Measurements from ENCODE around the gene KCNK16. TPM values are rescaled to one million over a fixed set of nuclear protein-coding genes. Genes with fewer than 3 reads are reported as not detected.

The KCNK16 gene
- total and polyA plus RNA-seq, 2 of the 4 experiments (the other 2 are of a cell fraction): not detected

DNA sequence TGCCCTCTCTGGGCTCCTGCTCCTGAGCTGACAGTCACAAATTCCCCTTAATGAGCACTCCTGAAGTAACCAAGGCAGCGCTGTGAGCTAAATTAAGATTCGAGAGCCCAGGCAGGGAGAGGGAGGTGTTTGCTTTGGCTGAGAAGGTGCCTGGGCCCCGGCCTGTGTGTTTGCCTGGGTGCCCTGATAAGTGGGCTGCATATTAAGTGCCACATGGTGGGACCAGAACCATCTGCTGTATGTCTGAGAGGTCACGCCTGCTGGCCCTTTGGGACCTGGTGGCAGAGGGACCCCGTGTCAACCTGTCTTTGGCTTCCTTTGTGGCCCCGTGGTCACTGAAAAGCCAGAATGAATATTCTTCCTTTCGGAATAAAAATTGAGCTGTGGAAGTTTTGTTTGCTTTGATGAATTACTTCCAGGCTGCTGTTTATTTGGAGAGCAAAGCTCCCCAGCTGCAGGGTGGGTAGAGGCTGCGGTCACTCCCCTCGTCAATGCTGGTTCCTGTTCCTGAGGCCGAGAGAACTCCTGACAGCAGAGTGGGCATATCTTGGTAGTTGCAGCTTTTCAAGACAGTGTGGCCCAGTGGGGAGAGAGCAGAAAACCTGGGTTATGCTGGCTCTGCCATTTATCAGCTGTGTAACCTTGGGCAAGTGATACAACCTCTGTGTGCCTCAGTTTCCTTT is 17.5 kb upstream of the KCNK16 start:
- TF ChIP-seq CEBPB (IDR thresholded peaks at IDR 0.05; ENCODE audit: low read depth, low read length) (no peak), RAD21 (IDR thresholded peaks at IDR 0.05; ENCODE audit: low read length) (no peak), MAFK (IDR thresholded peaks at IDR 0.05; ENCODE audit: low read depth, low read length) (no peak), SMC3 (IDR thresholded peaks at IDR 0.05; ENCODE audit: low read depth, low read length) (no peak), RCOR1 (IDR thresholded peaks at IDR 0.05; ENCODE audit: insufficient replicate concordance, low read length) (no peak)
- TF ChIP-seq, protein P1, sequence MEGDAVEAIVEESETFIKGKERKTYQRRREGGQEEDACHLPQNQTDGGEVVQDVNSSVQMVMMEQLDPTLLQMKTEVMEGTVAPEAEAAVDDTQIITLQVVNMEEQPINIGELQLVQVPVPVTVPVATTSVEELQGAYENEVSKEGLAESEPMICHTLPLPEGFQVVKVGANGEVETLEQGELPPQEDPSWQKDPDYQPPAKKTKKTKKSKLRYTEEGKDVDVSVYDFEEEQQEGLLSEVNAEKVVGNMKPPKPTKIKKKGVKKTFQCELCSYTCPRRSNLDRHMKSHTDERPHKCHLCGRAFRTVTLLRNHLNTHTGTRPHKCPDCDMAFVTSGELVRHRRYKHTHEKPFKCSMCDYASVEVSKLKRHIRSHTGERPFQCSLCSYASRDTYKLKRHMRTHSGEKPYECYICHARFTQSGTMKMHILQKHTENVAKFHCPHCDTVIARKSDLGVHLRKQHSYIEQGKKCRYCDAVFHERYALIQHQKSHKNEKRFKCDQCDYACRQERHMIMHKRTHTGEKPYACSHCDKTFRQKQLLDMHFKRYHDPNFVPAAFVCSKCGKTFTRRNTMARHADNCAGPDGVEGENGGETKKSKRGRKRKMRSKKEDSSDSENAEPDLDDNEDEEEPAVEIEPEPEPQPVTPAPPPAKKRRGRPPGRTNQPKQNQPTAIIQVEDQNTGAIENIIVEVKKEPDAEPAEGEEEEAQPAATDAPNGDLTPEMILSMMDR (conservative IDR thresholded peaks at IDR 0.05; ENCODE audit: low read depth, low read length): no peak
- TF ChIP-seq, protein P2, sequence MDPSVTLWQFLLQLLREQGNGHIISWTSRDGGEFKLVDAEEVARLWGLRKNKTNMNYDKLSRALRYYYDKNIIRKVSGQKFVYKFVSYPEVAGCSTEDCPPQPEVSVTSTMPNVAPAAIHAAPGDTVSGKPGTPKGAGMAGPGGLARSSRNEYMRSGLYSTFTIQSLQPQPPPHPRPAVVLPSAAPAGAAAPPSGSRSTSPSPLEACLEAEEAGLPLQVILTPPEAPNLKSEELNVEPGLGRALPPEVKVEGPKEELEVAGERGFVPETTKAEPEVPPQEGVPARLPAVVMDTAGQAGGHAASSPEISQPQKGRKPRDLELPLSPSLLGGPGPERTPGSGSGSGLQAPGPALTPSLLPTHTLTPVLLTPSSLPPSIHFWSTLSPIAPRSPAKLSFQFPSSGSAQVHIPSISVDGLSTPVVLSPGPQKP (IDR thresholded peaks at IDR 0.05; ENCODE audit: borderline replicate concordance, low read depth, low read length): no peak
- TF ChIP-seq, protein P3, sequence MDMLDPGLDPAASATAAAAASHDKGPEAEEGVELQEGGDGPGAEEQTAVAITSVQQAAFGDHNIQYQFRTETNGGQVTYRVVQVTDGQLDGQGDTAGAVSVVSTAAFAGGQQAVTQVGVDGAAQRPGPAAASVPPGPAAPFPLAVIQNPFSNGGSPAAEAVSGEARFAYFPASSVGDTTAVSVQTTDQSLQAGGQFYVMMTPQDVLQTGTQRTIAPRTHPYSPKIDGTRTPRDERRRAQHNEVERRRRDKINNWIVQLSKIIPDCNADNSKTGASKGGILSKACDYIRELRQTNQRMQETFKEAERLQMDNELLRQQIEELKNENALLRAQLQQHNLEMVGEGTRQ (IDR thresholded peaks at IDR 0.05; ENCODE audit: low read depth, low read length): no peak
- Histone ChIP-seq H2BK120ac (ENCODE audit: low read depth, low read length) (no peak overlapping the region), H2AK9ac (replicated peaks; ENCODE audit: low read depth, low read length, poor library complexity) (no peak overlapping the region), H4K5ac (ENCODE audit: low read depth, low read length) (no peak overlapping the region), H3K56ac (ENCODE audit: extremely low read depth, insufficient read depth, low read length) (no peak overlapping the region), H3K79me1 (ENCODE audit: low read depth in 1 of 2, low read length in 2 of 2) (no peaks in the 10 kb centered on the region), H3K4ac (ENCODE audit: low read depth, low read length) (no peak overlapping the region), H3K9me1 (ENCODE audit: insufficient read depth, low read length) (no peaks in the 10 kb centered on the region), H2BK15ac (ENCODE audit: low read depth, low read length) (no peak overlapping the region), H2AFZ (replicated peaks; ENCODE audit: low read length, poor library complexity) (no peak overlapping the region), H2BK20ac (ENCODE audit: low read depth, low read length) (no peak overlapping the region), H3K4me3 (ENCODE audit: insufficient read depth, low read depth, low read length) (no peak overlapping the region), H3K14ac (replicated peaks; ENCODE audit: low read depth, low read length) (no peak overlapping the region), H2BK5ac (ENCODE audit: low read depth, low read length, poor library complexity, severe bottlenecking) (no peak overlapping the region), H4K8ac (ENCODE audit: low read depth in 2 of 2, low read length in 2 of 2) (no peak overlapping the region), H3K18ac (ENCODE audit: low read depth, low read length) (no peak overlapping the region), H4K91ac (ENCODE audit: insufficient read depth, low read depth, low read length) (no peak overlapping the region), H3K9ac (ENCODE audit: low read depth, low read length) (no peak overlapping the region), H3K27ac (ENCODE audit: insufficient read depth, low read length) (no peak overlapping the region), H3K27me3 (ENCODE audit: control insufficient read depth, insufficient read depth, low read length) (peaks cover 2% of the 10 kb centered on the region; the same call in 1 of the 2 replicates), H3K36me3 (ENCODE audit: control insufficient read depth, insufficient read depth, low read length) (no peaks in the 10 kb centered on the region), H3K23ac (ENCODE audit: low read depth, low read length) (no peak overlapping the region), H2AK5ac (ENCODE audit: low read depth, low read length) (no peak overlapping the region), H3K9me3 (ENCODE audit: control insufficient read depth, insufficient read depth, low read length) (no peaks in the 10 kb centered on the region), H4K20me1 (ENCODE audit: insufficient read depth, low read length) (no peaks in the 10 kb centered on the region), H3K4me1 (ENCODE audit: control insufficient read depth, insufficient read depth, low read length) (no peaks in the 10 kb centered on the region), H3K4me2 (ENCODE audit: low read depth, low read length) (no peak overlapping the region)
- no peak for ATAC-seq (ENCODE audit: low read depth)
- POLR2A ChIA-PET (ENCODE audit: unreplicated experiment): no interaction called here
- DNase-seq: no peak
- WGBS, 2 experiments (ENCODE audit: extremely low coverage in 2 of 2, insufficient read length in 1 of 2): 19% methylated on average over 5 of the region's 10 CpGs; no CpG with 5 or more reads in 1 of the 2 experiments
- CTCF ChIA-PET: no interaction called here
- intact Hi-C loops (cut with micrococcal nuclease): loop anchor here (10.0 kb wide), 2 partner anchors 1685 to 1725 kb away; no protein-coding TSS in a partner anchor
- dilution Hi-C loops (cut with HindIII; ENCODE audit: low sequenced_read_pairs, unreplicated experiment): no loop called here
- in situ Hi-C loops (cut with MboI; ENCODE audit: low sequenced_read_pairs): loop anchor here (10.0 kb wide), 1 partner anchor 975 kb away; no protein-coding TSS in a partner anchor
- no TSS peak for BruUV-seq (replicated peaks)

Measured in IMR-90 (cell line).